WTC11 (cell line): ENCODE measurements around the gene LHX3. TPM values are rescaled to one million over a fixed set of nuclear protein-coding genes. Genes with fewer than 3 reads are reported as not detected.
A peak's percentile ranks its signal among the peaks of the same experiment; 100 is the strongest.

ENCODE experiments used
- ATAC-seq: fragments of 200-7000 bp; cut with Tn5 transposase; 2 replicates; pipeline ENCODE4 v1.10.0; 2021; ENCODE audit warnings: mild to moderate bottlenecking, moderate library complexity
- Bru-seq: library from RNA; stranded (reverse); fragments of 400-500 nt; gene quantifications from one replicate; lab custom pipeline; 2021; lab: Mats Ljungman, UMichigan
- CTCF ChIA-PET: fragments of 300-600 bp; sonication (Branson Sonifier 250); formaldehyde crosslinking; loops from one replicate; lab custom pipeline; 2021; ENCODE audit warnings: antibody characterized with exemption; lab: Charles Lee
- POLR2A ChIA-PET: fragments of 350-600 bp; sonication (Branson Sonifier 250); formaldehyde crosslinking; loops from one replicate; lab custom pipeline; 2021; ENCODE audit warnings: antibody characterized with exemption; lab: Charles Lee
- DNase-seq: peaks from one replicate; pipeline ENCODE4 v3.0.0; 2021; ENCODE audit warnings: low spot score
- H3K27ac Mint-ChIP-seq: 2 replicates; pipeline ENCODE4 v1.8.0; 2021; ENCODE audit warnings: mixed read lengths
- H3K27me3 Mint-ChIP-seq: 2 replicates; pipeline ENCODE4 v1.8.0; 2021; ENCODE audit warnings: low read depth, mild to moderate bottlenecking, moderate library complexity, mixed read lengths
- H3K36me3 Mint-ChIP-seq: 2 replicates; pipeline ENCODE4 v1.8.0; 2021; ENCODE audit warnings: mixed read lengths
- H3K4me1 Mint-ChIP-seq: 2 replicates; pipeline ENCODE4 v1.8.0; 2022; ENCODE audit warnings: mixed read lengths
- H3K4me3 Mint-ChIP-seq: 2 replicates; pipeline ENCODE4 v1.8.0; 2021; ENCODE audit warnings: mild to moderate bottlenecking, moderate library complexity, mixed read lengths
- H3K9me3 Mint-ChIP-seq: 2 replicates; pipeline ENCODE4 v1.8.0; 2021; ENCODE audit warnings: mixed read lengths
- ATF1 ChIP-seq: sonication (generic); formaldehyde crosslinking; IDR thresholded peaks from 2 replicates; pipeline ENCODE4 v1.8.1; 2023; ENCODE audit warnings: mild to moderate bottlenecking, moderate library complexity, missing genetic modification reagents
- CREB1 ChIP-seq: sonication (generic); formaldehyde crosslinking; IDR thresholded peaks from 2 replicates; pipeline ENCODE4 v1.8.0; 2023; ENCODE audit warnings: mild to moderate bottlenecking, missing genetic modification reagents
- FOXP1 ChIP-seq: sonication (generic); formaldehyde crosslinking; IDR thresholded peaks from 2 replicates; pipeline ENCODE4 v1.8.0; 2022; ENCODE audit warnings: missing genetic modification reagents, mild to moderate bottlenecking, moderate library complexity, borderline replicate concordance
- GRHL2 ChIP-seq: fragments of 250-450 bp; sonication (Bioruptor Pico); IDR thresholded peaks from 2 replicates; pipeline ENCODE4 v1.8.0; 2022; ENCODE audit warnings: mild to moderate bottlenecking, moderate library complexity; ENCODE audit not compliant: insufficient replicate concordance, severe bottlenecking
- MYBL2 ChIP-seq: sonication (generic); formaldehyde crosslinking; IDR thresholded peaks from 2 replicates; pipeline ENCODE4 v1.8.1; 2023; ENCODE audit warnings: mild to moderate bottlenecking, moderate library complexity, missing genetic modification reagents
- NFYB ChIP-seq: sonication (generic); formaldehyde crosslinking; conservative IDR thresholded peaks from 2 replicates; pipeline ENCODE4 v1.8.0; 2022; ENCODE audit warnings: low read depth, missing genetic modification reagents
- OVOL2 ChIP-seq: fragments of 250-450 bp; sonication (Bioruptor Pico); IDR thresholded peaks from 2 replicates; pipeline ENCODE4 v1.9.0; 2021; ENCODE audit warnings: mild to moderate bottlenecking, borderline replicate concordance
- PRRX2 ChIP-seq: fragments of 250-450 bp; sonication (Bioruptor Pico); IDR thresholded peaks from 2 replicates; pipeline ENCODE4 v1.8.0; 2021; ENCODE audit warnings: mild to moderate bottlenecking
- RELA ChIP-seq: sonication (generic); formaldehyde crosslinking; IDR thresholded peaks from 2 replicates; pipeline ENCODE4 v1.8.1; 2022; ENCODE audit warnings: missing genetic modification reagents, mild to moderate bottlenecking, borderline replicate concordance
- RORB ChIP-seq: fragments of 250-450 bp; sonication (Bioruptor Pico); IDR thresholded peaks from 2 replicates; pipeline ENCODE4 v1.9.0; 2021; ENCODE audit warnings: mild to moderate bottlenecking
- SMAD3 ChIP-seq: sonication (generic); formaldehyde crosslinking; IDR thresholded peaks from 2 replicates; pipeline ENCODE4 v1.8.0; 2022; ENCODE audit warnings: missing genetic modification reagents, mild to moderate bottlenecking, borderline replicate concordance
- SOX15 ChIP-seq: fragments of 250-450 bp; sonication (Bioruptor Pico); IDR thresholded peaks from 2 replicates; pipeline ENCODE4 v1.9.0; 2021; ENCODE audit warnings: mild to moderate bottlenecking
- ZNF219 ChIP-seq: sonication (generic); formaldehyde crosslinking; IDR thresholded peaks from 2 replicates; pipeline ENCODE4 v1.8.0; 2023; ENCODE audit warnings: missing genetic modification reagents, mild to moderate bottlenecking, borderline replicate concordance
- long read RNA-seq, 3 experiments: library from RNA in 1 of 3; library from capped mRNA in 1 of 3; library from polyadenylated mRNA in 1 of 3; unstranded in 2 of 3; stranded (forward) in 1 of 3; transcript quantifications; one replicate each; pipeline ENCODE4 v2.0.0, GENCODE V29; 2021
- total RNA-seq: library from RNA; stranded (reverse); gene quantifications from 3 replicates; pipeline ENCODE4 v1.2.3, GENCODE V29; 2021
- TF ChIP-seq, protein P1 (sequence below): sonication (generic); formaldehyde crosslinking; IDR thresholded peaks from 2 replicates; pipeline ENCODE4 v1.8.1; 2023; ENCODE audit warnings: mild to moderate bottlenecking, moderate library complexity, missing genetic modification reagents
- TF ChIP-seq, protein P2 (sequence below): sonication (generic); formaldehyde crosslinking; IDR thresholded peaks from 2 replicates; pipeline ENCODE4 v1.8.1; 2023; ENCODE audit warnings: mild to moderate bottlenecking, missing genetic modification reagents
- TF ChIP-seq, protein P3 (sequence below): sonication (generic); formaldehyde crosslinking; IDR thresholded peaks from 2 replicates; pipeline ENCODE4 v1.8.1; 2022; ENCODE audit warnings: mild to moderate bottlenecking, moderate library complexity, missing genetic modification reagents
- TF ChIP-seq, protein P4 (sequence below): sonication (generic); formaldehyde crosslinking; IDR thresholded peaks from 2 replicates; pipeline ENCODE4 v1.8.1; 2023; ENCODE audit warnings: mild to moderate bottlenecking, missing genetic modification reagents, borderline replicate concordance
- TF ChIP-seq, protein P5 (sequence below): fragments of 250-450 bp; sonication (Bioruptor Pico); IDR thresholded peaks from 2 replicates; pipeline ENCODE4 v1.9.0; 2021; ENCODE audit warnings: moderate library complexity, mild to moderate bottlenecking, inconsistent platforms, borderline replicate concordance
- TF ChIP-seq, protein P6 (sequence below): sonication (generic); formaldehyde crosslinking; conservative IDR thresholded peaks from 2 replicates; pipeline ENCODE4 v1.8.1; 2022; ENCODE audit warnings: mild to moderate bottlenecking, missing genetic modification reagents
- TF ChIP-seq, protein P7 (sequence below): sonication (generic); formaldehyde crosslinking; IDR thresholded peaks from 2 replicates; pipeline ENCODE4 v1.8.1; 2023; ENCODE audit warnings: mild to moderate bottlenecking, missing genetic modification reagents, moderate library complexity
- TF ChIP-seq, protein P8 (sequence below): fragments of 250-450 bp; sonication (Bioruptor Pico); IDR thresholded peaks from 2 replicates; pipeline ENCODE4 v1.9.0; 2021; ENCODE audit warnings: mild to moderate bottlenecking

LHX3 gene
- total RNA-seq (0.11 TPM in 1 of 3 replicates, not detected in the others), Bru-seq, nascent RNA (not detected)
- long read RNA-seq, experiment 1 = 0 reads
- long read RNA-seq, experiment 2 = 0 reads
- long read RNA-seq, experiment 3 = 0 reads

DNA sequence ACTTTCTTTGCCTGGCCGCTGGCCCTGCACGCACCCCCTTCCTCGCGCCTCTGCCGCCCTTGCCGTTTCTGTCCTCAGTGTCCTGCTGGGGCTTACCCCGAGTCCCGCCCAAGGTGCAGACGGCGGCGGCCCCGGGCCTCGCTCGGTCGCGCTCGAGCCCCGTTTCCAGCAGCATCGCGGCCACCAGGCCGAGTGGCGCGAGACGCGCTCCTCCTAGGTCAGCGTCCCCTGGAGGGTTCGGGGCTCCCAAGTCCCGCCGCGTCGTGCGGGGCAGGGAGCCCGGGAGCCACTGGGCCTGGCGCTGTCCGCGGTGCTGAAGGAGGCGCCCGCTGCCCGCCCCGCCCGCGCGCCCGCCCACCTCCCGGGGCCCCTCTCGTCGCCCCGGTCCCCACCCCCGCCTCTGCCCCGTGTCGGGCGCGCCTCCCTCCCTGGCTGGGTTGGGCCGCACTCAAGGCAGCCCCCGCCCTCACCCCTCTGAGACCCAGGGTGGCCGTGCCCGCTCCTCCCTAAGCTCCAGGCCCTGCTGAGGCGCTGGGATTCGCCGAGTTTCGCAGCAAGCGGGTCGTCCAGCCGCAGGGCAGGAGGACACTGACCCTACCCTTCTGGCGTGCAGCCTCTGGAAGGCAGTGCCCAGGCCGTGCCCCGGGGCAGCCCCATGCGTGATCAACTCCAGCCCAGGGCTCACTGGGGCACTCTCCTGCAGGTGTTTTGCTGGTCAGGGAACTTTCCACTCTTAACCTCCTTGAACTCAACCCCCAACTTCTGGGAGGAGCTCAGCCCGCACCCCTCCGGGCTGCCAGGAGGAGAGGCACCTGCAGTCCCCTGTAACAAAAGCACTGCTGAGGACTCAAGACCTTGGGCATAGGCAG is at the start of gene LHX3:
Gene LHX3 (minus strand): TSS at position 291 of the 869 bp plus-strand sequence. CDS start 116 bp downstream, at position 175.
- DNase-seq (peak; percentile 69), ATAC-seq (peak; percentile 36)
- H3K4me3 Mint-ChIP-seq = no peak within 1 kb of the TSS; the same call in 1 of the 2 replicates
- peaks cover 62% of the 10 kb centered on the region for H3K27me3 Mint-ChIP-seq
- peaks cover 9% of the 10 kb centered on the region; the same call in 1 of the 2 replicates for H3K36me3 Mint-ChIP-seq
- ChIA-PET POLR2A (no interaction called here), CTCF (interaction anchor here (0.7 to 4.4 kb wide), 6 partner anchors 8 to 134 kb away, joined by 3 to 24 read pairs (median 4); no protein-coding TSS in a partner anchor)
- H3K9me3 Mint-ChIP-seq = no peaks in the 10 kb centered on the region
- H3K4me1 Mint-ChIP-seq = no peaks in the 10 kb centered on the region
- no peak within 1 kb of the TSS for H3K27ac Mint-ChIP-seq
- TF ChIP-seq, protein P1, sequence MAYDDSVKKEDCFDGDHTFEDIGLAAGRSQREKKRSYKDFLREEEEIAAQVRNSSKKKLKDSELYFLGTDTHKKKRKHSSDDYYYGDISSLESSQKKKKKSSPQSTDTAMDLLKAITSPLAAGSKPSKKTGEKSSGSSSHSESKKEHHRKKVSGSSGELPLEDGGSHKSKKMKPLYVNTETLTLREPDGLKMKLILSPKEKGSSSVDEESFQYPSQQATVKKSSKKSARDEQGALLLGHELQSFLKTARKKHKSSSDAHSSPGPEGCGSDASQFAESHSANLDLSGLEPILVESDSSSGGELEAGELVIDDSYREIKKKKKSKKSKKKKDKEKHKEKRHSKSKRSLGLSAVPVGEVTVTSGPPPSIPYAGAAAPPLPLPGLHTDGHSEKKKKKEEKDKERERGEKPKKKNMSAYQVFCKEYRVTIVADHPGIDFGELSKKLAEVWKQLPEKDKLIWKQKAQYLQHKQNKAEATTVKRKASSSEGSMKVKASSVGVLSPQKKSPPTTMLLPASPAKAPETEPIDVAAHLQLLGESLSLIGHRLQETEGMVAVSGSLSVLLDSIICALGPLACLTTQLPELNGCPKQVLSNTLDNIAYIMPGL (CRISPR knock-in tag) = no peak; the same call in 1 of the 2 replicates
- TF ChIP-seq, protein P2, sequence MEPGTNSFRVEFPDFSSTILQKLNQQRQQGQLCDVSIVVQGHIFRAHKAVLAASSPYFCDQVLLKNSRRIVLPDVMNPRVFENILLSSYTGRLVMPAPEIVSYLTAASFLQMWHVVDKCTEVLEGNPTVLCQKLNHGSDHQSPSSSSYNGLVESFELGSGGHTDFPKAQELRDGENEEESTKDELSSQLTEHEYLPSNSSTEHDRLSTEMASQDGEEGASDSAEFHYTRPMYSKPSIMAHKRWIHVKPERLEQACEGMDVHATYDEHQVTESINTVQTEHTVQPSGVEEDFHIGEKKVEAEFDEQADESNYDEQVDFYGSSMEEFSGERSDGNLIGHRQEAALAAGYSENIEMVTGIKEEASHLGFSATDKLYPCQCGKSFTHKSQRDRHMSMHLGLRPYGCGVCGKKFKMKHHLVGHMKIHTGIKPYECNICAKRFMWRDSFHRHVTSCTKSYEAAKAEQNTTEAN (CRISPR knock-in tag) = peak; percentile 94; the same call in 1 of the 2 replicates
- TF ChIP-seq, protein P3, sequence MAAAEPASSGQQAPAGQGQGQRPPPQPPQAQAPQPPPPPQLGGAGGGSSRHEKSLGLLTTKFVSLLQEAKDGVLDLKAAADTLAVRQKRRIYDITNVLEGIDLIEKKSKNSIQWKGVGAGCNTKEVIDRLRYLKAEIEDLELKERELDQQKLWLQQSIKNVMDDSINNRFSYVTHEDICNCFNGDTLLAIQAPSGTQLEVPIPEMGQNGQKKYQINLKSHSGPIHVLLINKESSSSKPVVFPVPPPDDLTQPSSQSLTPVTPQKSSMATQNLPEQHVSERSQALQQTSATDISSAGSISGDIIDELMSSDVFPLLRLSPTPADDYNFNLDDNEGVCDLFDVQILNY = peak; percentile 65; the same call in 1 of the 2 replicates
- TF ChIP-seq SOX15 (CRISPR knock-in tag) (no peak), GRHL2 (no peak), CREB1 (CRISPR knock-in tag) (no peak), PRRX2 (CRISPR knock-in tag) (no peak), ATF1 (CRISPR knock-in tag) (0 out of 2 replicates have a peak, but pooled peaks have one; percentile 25), ZNF219 (CRISPR knock-in tag) (0 out of 2 replicates have a peak, but pooled peaks have one; percentile 61), RELA (peak; percentile 76), RORB (CRISPR knock-in tag) (no peak), FOXP1 (peak; percentile 95), NFYB (CRISPR knock-in tag) (no peak; the same call in 1 of the 2 replicates), SMAD3 (CRISPR knock-in tag) (peak; percentile 32; the same call in 1 of the 2 replicates), MYBL2 (CRISPR knock-in tag) (peak; percentile 85), OVOL2 (CRISPR knock-in tag) (no peak)
- TF ChIP-seq, protein P4, sequence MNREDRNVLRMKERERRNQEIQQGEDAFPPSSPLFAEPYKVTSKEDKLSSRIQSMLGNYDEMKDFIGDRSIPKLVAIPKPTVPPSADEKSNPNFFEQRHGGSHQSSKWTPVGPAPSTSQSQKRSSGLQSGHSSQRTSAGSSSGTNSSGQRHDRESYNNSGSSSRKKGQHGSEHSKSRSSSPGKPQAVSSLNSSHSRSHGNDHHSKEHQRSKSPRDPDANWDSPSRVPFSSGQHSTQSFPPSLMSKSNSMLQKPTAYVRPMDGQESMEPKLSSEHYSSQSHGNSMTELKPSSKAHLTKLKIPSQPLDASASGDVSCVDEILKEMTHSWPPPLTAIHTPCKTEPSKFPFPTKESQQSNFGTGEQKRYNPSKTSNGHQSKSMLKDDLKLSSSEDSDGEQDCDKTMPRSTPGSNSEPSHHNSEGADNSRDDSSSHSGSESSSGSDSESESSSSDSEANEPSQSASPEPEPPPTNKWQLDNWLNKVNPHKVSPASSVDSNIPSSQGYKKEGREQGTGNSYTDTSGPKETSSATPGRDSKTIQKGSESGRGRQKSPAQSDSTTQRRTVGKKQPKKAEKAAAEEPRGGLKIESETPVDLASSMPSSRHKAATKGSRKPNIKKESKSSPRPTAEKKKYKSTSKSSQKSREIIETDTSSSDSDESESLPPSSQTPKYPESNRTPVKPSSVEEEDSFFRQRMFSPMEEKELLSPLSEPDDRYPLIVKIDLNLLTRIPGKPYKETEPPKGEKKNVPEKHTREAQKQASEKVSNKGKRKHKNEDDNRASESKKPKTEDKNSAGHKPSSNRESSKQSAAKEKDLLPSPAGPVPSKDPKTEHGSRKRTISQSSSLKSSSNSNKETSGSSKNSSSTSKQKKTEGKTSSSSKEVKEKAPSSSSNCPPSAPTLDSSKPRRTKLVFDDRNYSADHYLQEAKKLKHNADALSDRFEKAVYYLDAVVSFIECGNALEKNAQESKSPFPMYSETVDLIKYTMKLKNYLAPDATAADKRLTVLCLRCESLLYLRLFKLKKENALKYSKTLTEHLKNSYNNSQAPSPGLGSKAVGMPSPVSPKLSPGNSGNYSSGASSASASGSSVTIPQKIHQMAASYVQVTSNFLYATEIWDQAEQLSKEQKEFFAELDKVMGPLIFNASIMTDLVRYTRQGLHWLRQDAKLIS (CRISPR knock-in tag) = no peak
- TF ChIP-seq, protein P5, sequence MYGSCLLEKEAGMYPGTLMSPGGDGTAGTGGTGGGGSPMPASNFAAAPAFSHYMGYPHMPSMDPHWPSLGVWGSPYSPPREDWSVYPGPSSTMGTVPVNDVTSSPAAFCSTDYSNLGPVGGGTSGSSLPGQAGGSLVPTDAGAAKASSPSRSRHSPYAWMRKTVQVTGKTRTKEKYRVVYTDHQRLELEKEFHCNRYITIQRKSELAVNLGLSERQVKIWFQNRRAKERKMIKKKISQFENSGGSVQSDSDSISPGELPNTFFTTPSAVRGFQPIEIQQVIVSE (CRISPR knock-in tag) = no peak
- TF ChIP-seq, protein P6, sequence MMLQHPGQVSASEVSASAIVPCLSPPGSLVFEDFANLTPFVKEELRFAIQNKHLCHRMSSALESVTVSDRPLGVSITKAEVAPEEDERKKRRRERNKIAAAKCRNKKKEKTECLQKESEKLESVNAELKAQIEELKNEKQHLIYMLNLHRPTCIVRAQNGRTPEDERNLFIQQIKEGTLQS (CRISPR knock-in tag) = no peak
- TF ChIP-seq, protein P7, sequence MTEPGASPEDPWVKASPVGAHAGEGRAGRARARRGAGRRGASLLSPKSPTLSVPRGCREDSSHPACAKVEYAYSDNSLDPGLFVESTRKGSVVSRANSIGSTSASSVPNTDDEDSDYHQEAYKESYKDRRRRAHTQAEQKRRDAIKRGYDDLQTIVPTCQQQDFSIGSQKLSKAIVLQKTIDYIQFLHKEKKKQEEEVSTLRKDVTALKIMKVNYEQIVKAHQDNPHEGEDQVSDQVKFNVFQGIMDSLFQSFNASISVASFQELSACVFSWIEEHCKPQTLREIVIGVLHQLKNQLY (CRISPR knock-in tag) = no peak
- TF ChIP-seq, protein P8, sequence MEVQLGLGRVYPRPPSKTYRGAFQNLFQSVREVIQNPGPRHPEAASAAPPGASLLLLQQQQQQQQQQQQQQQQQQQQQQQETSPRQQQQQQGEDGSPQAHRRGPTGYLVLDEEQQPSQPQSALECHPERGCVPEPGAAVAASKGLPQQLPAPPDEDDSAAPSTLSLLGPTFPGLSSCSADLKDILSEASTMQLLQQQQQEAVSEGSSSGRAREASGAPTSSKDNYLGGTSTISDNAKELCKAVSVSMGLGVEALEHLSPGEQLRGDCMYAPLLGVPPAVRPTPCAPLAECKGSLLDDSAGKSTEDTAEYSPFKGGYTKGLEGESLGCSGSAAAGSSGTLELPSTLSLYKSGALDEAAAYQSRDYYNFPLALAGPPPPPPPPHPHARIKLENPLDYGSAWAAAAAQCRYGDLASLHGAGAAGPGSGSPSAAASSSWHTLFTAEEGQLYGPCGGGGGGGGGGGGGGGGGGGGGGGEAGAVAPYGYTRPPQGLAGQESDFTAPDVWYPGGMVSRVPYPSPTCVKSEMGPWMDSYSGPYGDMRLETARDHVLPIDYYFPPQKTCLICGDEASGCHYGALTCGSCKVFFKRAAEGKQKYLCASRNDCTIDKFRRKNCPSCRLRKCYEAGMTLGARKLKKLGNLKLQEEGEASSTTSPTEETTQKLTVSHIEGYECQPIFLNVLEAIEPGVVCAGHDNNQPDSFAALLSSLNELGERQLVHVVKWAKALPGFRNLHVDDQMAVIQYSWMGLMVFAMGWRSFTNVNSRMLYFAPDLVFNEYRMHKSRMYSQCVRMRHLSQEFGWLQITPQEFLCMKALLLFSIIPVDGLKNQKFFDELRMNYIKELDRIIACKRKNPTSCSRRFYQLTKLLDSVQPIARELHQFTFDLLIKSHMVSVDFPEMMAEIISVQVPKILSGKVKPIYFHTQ (CRISPR knock-in tag) = no peak
